Left renal cortex interstitium (tissue), 4 donors: ENCODE data around the gene SLC19A1. TPM values are rescaled to one million over a fixed set of nuclear protein-coding genes. Genes with fewer than 3 reads are reported as not detected.
A peak's percentile ranks its signal among the peaks of the same experiment; 100 is the strongest.

ENCODE experiments used
- DNase-seq, 4 donors: peaks; one replicate each; pipeline ENCODE4 v3.0.0-alpha.2; 2013; ENCODE audit warnings: low read depth in 4 of 4, low spot score in 2 of 4, missing footprints in 1 of 4
- polyA plus RNA-seq, 4 donors: library from polyadenylated mRNA; unstranded; fragments of 120-200 nt; gene quantifications; one replicate each; pipeline ENCODE4 v1.2.1, GENCODE V29; 2013; ENCODE audit not compliant: insufficient read length in 4 of 4

The SLC19A1 gene
- polyA plus RNA-seq, result 10 to 100 TPM; 30.1 to 74.3 (median 38.3) TPM

- peak in 1 of 4 donors; percentile 58 for DNase-seq
These were observed at the start of gene SLC19A1 for GRCh38 chr21:45542242-45542666. Gene SLC19A1 (minus strand): TSS chr21:45542440. CDS start chr21:45537959, 4,481 bp downstream.

- no peak for DNase-seq
These were observed 49.5 kb upstream of the SLC19A1 start for GRCh38 chr21:45591619-45592207.

GRCh38 chr21:45590726-45591618 is 48.7 kb upstream of the SLC19A1 start:
- DNase-seq, result no peak

GRCh38 chr21:45590246-45590725 is 48.0 kb upstream of the SLC19A1 start:
- DNase-seq, result no peak

- no peak for DNase-seq
These were observed 47.5 kb upstream of the SLC19A1 start for GRCh38 chr21:45589686-45590245.

- no peak for DNase-seq
These were observed 46.7 kb upstream of the SLC19A1 start for GRCh38 chr21:45588871-45589491.

DNA sequence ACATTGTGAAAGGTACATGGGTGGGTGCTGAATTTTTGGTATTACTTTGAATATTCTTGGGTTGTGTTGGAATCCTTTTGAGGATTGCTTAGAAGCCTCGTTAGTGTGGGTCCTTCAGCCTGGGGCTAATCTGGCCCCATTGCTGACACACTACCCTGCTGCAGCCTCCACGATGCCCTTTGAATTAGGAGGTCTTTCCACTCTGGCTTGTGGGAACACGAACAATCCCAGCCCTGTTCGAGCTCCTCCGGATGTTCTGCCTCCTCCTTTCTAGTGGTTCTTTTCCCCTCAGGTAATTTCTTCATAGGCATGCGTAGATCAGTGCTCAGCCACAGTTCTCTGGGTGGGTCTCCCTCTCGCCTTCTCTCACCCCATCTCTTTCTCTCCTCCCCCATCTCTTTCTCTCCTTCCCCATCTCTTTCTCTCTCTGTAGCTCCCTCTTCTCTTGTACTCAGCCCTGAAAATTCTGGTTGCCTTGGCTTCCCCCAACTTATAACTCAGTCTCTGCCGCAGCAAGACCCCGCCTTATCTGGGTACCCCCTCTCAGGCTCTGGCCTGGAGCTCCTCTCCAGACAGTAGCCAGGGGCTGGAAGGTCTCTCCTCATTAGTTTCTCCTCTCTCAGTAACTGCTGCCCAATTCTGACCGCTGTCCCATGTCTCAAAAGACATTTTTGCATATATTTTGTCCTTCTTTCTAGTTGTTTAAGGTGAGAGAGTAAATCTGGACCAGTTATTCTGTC is 46.0 kb upstream of the SLC19A1 start:
- DNase-seq, result no peak

- DNase-seq, result no peak
These were observed 44.1 kb upstream of the SLC19A1 start for GRCh38 chr21:45586289-45586858.

GRCh38 chr21:45584786-45585185 is 42.5 kb upstream of the SLC19A1 start:
- no peak for DNase-seq

DNA sequence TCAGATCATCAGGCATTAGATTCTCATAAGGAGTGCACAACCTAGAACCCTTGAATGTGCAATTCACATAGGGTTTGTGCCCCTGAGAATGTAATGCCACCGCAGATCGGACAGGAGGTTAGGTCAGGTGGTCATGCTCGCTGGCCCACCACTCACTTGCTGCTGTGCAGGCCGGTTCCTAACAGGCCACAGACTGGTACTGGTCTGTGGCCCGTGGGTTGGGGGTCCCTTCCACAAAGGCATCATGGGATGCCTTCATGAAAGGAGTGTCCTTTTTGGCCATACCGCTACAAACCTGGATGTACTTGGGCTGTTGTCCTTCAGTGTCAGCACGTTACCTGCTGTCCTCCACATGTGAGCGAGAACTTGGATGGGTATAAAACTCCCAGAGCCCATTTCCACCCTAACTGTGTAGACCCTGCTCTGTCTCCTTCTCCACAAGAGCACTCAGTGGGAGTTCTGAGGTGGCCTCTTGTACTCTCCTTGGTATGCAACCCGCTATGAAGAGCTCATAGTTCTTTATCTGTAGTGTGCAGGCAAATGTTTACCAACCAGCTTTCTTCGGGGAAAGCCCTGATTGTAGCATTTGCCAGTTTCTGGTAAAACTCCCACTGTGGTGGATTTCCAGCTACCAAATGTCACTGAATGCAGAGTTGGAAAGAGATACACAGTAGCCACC is 41.7 kb upstream of the SLC19A1 start:
- no peak for DNase-seq

DNA sequence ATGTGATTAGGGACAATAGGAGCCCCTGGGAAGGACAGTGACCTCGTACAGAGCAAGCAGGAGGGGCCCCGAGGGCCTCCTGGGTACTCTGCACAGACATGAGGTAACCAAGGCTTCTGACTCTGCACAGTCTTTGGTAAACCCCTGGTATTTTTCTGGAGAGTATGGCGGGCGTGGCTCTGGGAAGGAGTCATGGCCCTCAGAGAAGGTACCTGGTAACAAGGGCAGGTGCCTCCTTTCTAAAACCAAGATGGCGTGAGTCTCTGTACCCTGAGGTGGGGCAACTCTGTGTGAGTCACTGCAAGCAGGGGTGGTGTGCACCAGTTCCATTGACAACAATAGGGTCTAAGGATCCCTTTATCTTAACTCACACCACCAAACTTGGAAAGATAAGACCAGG is 39.9 kb upstream of the SLC19A1 start:
- DNase-seq, result no peak

GRCh38 chr21:45581322-45581712 is 39.1 kb upstream of the SLC19A1 start:
- DNase-seq, result no peak

DNA sequence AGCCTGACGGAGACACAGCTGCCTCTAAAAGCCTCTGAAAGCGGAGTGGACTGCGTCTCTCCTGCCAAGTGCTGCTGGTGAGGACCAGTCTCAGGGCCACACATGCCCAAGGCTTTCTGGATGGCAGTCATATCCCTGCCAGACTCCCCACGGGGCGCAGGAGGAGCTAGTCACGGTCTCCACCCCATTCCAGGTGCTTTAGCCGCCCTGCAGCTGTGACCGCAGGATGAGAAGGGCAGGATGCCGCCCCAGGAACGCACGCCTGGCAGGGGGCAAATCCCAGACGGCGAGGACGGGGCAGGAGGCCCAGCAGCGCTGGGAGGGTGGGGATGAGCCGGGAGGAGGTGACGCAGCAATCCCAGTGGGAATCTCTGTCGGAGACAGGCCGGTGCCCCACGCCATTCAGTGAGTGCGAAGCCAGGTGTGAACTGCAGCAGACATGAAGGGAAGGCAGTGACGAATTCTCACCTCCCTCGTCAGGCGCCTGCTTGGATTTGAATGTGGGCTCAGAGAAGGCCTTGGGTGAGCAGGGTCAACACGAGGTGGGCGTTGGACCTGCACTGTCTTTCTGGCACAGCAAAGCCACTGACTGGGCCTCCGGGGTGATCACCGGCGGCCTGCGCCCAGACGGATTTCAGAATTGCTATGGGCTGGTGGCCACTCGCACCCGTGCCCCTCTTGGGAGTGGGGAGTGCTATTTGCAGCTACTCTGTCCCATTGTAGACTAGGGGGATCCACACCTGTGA is 38.5 kb upstream of the SLC19A1 start:
- DNase-seq, result no peak

DNA sequence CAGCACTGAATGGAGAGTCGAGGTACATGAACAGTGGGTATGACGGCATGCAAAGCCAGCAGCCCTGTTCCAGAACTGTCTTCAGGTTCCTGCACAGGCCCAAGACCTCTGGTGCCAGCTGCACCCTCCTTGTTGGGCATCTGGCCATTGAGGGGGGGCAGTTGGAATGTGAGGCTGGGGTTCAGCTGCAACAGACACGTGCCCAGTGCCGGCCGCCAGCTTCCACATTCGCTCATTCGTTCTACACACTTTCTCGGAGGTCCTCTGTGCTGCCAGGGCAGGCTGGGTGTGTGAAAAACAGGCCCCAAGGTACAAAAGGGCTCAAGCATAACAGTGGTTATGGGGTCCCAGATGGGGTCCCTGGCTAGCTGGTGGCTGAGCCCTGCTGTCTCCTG is 37.9 kb upstream of the SLC19A1 start:
- no peak for DNase-seq

GRCh38 chr21:45579383-45580180 is 37.3 kb upstream of the SLC19A1 start:
- no peak for DNase-seq

- DNase-seq, result no peak
These were observed 36.7 kb upstream of the SLC19A1 start for GRCh38 chr21:45578811-45579381.

DNA sequence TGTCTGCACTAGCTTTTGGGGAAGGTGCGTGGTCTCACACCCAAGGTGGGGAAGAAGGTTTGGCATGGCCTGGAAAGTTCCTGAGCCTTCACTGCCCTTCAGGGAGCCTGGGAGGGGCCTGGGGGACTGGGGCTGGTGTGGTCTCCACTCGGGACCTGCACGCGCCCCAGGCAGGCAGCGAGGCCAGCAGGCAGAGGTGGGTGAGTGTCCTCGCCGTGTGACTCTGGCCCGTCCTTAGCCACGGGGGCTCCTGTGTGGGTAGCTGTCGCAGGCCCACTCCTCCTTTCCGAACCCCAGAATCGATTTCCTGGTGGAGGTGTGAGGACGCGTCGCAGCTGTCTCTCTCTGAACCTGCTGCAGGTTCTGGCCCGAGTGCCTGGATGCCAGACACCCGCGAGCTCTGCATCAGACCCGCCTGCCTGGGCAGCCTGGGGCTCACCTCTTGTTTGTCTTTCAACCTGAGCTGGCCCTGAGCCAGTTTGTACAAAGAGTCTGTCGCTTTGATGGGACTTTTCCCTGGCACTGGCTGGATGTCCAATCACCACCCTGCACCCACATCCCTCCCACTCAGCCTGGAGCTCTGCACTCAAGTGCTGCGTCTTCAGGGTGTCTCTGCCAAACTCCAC is 36.0 kb upstream of the SLC19A1 start:
- DNase-seq, result no peak
